GM20431 (cell line): Measurements from ENCODE around the gene COA1.
"Not testable (repeated sequence)": the region's sequence is repeated elsewhere in the genome, so short reads cannot be mapped to it uniquely, and the experiment has no call there.

Experiments
- in situ Hi-C: fragments of 300-500 bp; cut with MseI, MboI; formaldehyde crosslinking; loops from one replicate; pipeline ENCODE4 v1.15.0; 2020; ENCODE audit warnings: low sequenced_read_pairs; ENCODE audit not compliant: unreplicated experiment

The COA1 gene

DNA sequence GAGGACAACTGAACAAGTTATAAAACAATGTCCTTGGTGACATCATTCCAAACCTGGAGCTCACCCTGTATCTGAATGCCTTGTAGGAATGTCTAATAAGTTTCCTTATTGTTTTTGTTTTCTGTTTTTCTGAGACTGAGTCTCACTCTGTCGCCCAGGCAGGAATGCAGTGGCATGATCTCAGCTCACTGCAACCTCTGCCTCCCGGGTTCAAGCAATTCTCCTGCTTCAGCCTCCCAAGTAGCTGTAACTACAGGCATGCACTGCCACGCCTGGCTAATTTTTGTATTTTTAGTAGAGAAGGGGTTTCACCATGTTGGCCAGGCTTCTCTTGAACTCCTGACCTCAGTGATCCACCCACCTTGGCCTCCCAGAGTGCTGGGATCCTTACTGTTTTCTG, 2.2 kb upstream of the COA1 start:
- in situ Hi-C loops = not testable (repeated sequence)

DNA sequence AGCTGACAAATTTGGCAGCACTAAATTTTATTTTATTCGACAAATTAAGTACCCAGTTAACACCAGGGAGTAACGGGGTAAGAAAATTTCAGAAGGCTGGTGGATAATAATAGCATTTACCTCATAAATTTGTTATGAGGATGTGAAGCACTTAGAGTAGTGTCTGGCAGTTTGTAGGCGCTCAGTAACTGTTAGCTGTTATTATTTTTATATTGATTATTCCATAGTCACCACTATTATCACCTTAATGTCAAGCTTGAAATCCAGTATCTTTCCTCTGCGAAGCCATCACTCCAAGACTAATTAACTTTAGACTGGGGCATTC, 563 bp upstream of the COA1 start:
- in situ Hi-C loops = no loop called here

DNA sequence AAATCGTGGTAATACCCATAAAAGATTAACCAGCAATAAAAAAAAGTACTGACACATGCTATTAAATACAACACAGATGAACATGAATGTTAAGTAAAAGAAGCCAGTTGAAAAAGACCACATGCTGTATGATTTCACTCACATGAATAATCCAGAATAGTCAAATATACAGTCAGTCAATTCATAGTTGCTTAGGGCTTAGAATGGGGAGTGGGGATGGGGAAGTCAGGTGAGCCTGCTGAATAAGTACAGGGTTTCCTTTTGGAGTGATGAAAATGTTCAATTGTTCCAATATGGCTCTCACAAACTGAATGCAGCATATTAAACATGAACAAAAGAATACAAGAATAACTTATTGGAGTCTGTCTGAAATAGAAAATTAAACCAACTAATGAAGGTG, 1.8 kb downstream of the COA1 start:
- in situ Hi-C loops = no loop called here

GRCh38 chr7:43727003-43727402, 2.3 kb downstream of the COA1 start:
- in situ Hi-C loops = no loop called here

- in situ Hi-C loops = no loop called here
These were observed 2.9 kb downstream of the COA1 start for GRCh38 chr7:43726466-43726865.

GRCh38 chr7:43725251-43725650, 4.1 kb downstream of the COA1 start:
- in situ Hi-C loops = no loop called here

DNA sequence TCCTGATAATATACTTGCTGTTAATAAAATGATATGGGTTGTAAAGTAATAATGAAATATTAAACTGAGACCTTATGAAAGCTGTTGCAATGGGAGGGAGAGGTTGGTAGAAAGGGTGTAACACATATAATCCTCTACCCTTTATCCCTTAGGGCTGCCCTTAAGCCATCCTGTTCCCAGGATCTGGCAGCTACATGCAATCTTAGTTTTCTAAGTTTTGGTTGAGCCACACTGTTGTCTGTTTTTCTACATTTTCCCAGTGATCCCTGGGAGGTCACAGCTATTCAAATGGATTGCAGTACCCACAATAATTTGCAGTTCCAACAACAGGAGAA, 6.3 kb downstream of the COA1 start:
- in situ Hi-C loops = loop anchor here (25.0 kb wide), 1 partner anchor 114 kb away; no protein-coding TSS in a partner anchor

- in situ Hi-C loops = loop anchor here (25.0 kb wide), 1 partner anchor 116 kb away; no protein-coding TSS in a partner anchor
These were observed 8.0 kb downstream of the COA1 start for GRCh38 chr7:43721193-43721806.

DNA sequence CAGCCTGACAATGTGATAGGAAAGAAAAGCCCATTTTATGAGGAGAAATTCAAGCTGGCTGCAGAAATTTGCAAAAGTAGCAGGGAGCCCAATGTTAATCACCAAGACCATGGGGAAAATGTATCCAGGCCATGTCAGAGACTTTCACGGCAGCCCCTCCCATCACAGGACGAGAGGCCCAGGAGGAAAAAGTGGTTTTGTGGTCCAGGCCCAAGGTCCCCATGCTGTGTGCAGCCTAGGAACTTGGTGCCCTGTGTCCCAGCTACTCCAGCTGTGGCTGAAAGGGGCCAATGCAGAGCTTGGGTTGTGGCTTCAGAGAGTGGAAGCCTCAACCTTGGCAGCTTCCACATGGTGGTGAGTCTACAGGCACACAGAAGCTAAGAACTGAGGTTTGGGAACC, 12.7 kb downstream of the COA1 start:
- in situ Hi-C loops = loop anchor here (25.0 kb wide), 1 partner anchor 121 kb away; no protein-coding TSS in a partner anchor

GRCh38 chr7:43715966-43716365, 13.4 kb downstream of the COA1 start:
- in situ Hi-C loops = loop anchor here (25.0 kb wide), 1 partner anchor 121 kb away; no protein-coding TSS in a partner anchor

DNA sequence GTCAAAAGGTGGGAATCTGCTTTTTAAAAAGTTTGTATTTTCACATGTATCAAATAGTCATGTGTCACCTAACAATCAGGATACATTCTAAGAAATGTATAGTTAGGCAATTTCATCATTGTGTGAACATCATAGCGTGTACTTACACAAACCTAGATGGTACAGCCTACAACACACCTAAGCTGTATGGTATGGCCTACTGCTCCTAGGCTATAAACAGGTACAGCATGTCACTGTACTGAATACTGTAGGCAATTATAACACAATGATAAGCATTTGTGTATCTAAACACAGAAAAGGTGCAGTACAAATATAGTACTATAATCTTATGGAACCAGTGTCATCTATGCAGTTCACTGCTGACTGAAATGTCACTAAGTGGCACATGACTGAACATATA, 17.8 kb downstream of the COA1 start:
- in situ Hi-C loops = loop anchor here (25.0 kb wide), 1 partner anchor 126 kb away; no protein-coding TSS in a partner anchor

GRCh38 chr7:43708055-43708454, 21.3 kb downstream of the COA1 start:
- in situ Hi-C loops = loop anchor here (10.0 to 25.0 kb wide), 2 partner anchors 129 to 133 kb away; no protein-coding TSS in a partner anchor

GRCh38 chr7:43703573-43703972, 25.8 kb downstream of the COA1 start:
- in situ Hi-C loops = loop anchor here (10.0 to 25.0 kb wide), 2 partner anchors 129 to 134 kb away; no protein-coding TSS in a partner anchor

GRCh38 chr7:43702974-43703373, 26.3 kb downstream of the COA1 start:
- in situ Hi-C loops = loop anchor here (10.0 to 25.0 kb wide), 2 partner anchors 128 to 134 kb away; no protein-coding TSS in a partner anchor

DNA sequence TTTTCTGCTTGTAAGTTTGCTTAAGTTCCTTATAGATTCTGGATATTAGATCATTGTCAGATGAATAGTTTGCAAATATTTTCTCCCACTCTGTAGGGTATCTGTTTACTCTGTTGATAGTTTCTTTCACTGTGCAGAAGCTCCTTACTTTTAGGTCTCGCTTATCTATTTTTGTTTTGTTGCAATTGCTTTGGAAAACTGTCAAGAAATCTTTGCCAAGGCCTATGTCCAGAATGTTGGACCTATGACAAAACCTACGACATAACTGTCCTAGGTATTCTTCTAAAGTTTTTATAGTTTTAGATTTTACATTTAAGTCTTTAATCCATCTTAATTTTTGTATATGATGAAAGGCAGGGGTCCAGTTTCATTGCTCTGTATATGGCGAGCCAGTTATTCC, 27.4 kb downstream of the COA1 start:
- in situ Hi-C loops = loop anchor here (10.0 to 25.0 kb wide), 2 partner anchors 127 to 135 kb away; no protein-coding TSS in a partner anchor

DNA sequence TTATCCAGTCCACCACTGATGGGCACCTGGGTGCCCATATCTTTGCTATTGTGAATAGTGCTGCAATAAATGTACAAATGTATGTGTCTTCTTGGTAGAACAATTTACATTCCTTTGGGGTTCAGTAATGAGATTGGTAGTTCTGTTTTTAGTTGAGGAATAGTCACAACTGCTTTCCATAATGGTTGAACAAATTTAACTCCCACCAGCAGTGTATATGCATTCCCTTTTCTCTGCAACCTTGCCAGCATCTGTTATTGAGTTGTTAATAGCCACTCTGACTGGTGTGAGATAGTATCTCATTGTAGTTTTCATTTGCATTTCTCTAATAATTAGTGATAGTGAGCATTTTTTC, 27.8 kb downstream of the COA1 start:
- in situ Hi-C loops = loop anchor here (10.0 to 25.0 kb wide), 2 partner anchors 127 to 136 kb away; no protein-coding TSS in a partner anchor

DNA sequence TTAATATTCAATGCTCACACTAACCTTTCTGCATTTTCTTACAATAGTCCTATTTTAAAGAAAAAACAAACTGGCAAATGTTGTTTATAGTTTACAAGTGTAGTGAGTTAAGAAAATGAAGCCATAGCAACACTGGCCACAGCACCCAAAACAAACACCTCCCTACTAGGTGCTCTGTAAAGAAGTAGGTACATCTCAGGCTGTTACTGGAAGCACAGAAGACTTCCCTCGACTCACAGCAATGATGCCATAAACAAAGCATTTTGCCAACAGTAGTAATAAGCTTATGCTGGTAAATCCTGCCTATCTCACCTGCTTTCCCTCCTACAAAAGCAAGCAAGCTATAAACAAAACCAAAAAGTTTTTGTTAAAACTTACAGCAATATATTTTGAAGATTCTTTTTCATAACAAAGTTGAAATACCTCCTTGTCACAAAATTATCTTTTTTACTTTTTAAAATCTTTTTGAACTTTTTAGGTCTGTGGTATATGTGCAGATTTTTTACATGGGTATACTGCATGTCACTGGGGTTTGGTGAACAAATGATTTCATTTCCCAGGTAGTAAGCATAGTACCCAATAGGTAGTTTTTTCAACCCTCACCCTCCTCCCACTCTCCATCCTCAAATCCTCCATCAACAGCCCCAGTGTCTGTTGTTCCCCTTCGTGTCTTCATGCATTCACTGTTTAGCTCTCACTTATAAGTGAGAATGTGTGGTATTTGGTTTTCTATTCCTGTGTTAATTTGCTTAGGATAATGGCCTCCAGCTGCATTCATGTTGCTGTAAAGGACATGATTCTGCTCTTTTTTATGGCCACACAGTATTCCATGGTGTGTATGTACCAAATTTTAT, 28.4 kb downstream of the COA1 start:
- in situ Hi-C loops = loop anchor here (10.0 to 25.0 kb wide), 2 partner anchors 126 to 136 kb away; no protein-coding TSS in a partner anchor

- in situ Hi-C loops = loop anchor here (10.0 to 25.0 kb wide), 2 partner anchors 125 to 137 kb away; no protein-coding TSS in a partner anchor
These were observed 29.2 kb downstream of the COA1 start for GRCh38 chr7:43700059-43700501.

GRCh38 chr7:43698460-43699255, 30.7 kb downstream of the COA1 start:
- in situ Hi-C loops = no loop called here

DNA sequence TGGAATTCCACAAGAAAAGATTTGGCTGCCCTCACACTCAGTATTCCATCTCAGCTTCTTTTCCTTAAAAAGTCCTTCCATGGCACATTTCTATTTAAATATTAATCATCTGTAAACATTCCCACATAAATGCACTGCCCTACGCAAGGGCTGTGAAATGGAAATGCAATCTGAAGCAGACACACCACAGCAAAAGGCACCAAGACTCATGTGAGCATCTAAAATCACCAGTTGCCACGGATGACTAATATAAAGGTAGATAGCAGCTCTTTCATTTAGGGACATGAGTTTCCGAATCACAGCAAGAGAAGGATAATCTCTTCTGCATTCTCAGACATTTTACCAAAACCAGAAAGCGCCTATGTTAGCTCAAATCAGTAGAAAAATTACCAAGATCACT, 31.6 kb downstream of the COA1 start:
- in situ Hi-C loops = no loop called here
